ENCODE results near the gene ETDC. TPM values are rescaled to one million over a fixed set of nuclear protein-coding genes. Genes with fewer than 3 reads are reported as not detected.

The ETDC gene
- total and polyA plus RNA-seq, 12 donors = not detected

- intact Hi-C loops (cut with DNase I) = no loop called here
These were observed 6.9 kb upstream of the ETDC start for GRCh38 chrX:135302269-135302873.

GRCh38 chrX:135304741-135305140 is 4.5 kb upstream of the ETDC start:
- TF ChIP-seq CTCF (IDR thresholded peaks at IDR 0.05) = no peak
- Histone ChIP-seq H3K27ac (no peak overlapping the region), H3K4me3 (no peak overlapping the region), H3K27me3 (no peaks in the 10 kb centered on the region), H3K4me1 (no peaks in the 10 kb centered on the region), H3K9me3 (no peaks in the 10 kb centered on the region), H3K36me3 (no peaks in the 10 kb centered on the region)
- intact Hi-C loops (cut with DNase I) = no loop called here
- ATAC-seq = no peak
- DNase-seq = no peak
- WGBS, 2 donors = 90 to 92% methylated on average over 2 of the region's 2 CpGs

More at GRCh38 chrX:135302269-135302873, 6.9 kb upstream of the ETDC start:
- Histone ChIP-seq H3K9me3 (no peaks in the 10 kb centered on the region), H3K4me1 (no peaks in the 10 kb centered on the region), H3K27me3 (no peaks in the 10 kb centered on the region), H3K36me3 (no peaks in the 10 kb centered on the region), H3K4me3 (no peak overlapping the region), H3K27ac (no peak overlapping the region)
- ATAC-seq = no peak
- no peak for TF ChIP-seq CTCF (IDR thresholded peaks at IDR 0.05)
- 70% methylated on average over 5 of the region's 5 CpGs for WGBS, 2 donors
- no peak for DNase-seq

- no peaks in the 10 kb centered on the region for H3K27me3 ChIP-seq
- no peak for ATAC-seq
- H3K4me1 ChIP-seq = no peaks in the 10 kb centered on the region
- H3K27ac ChIP-seq = no peak overlapping the region
- intact Hi-C loops (cut with DNase I) = no loop called here
- H3K9me3 ChIP-seq = peaks cover 0 to 5% (median 0%) of the 10 kb centered on the region in 11 donors
- DNase-seq = no peak
- no peak overlapping the region for H3K4me3 ChIP-seq
- no peak for TF ChIP-seq CTCF (IDR thresholded peaks at IDR 0.05)
- 81 to 87% methylated on average over 3 of the region's 3 CpGs for WGBS, 2 donors
- H3K36me3 ChIP-seq = no peaks in the 10 kb centered on the region
These were observed 2.1 kb upstream of the ETDC start for GRCh38 chrX:135307171-135307570.

- DNase-seq (no peak), ATAC-seq (no peak)
- Histone ChIP-seq H3K27ac (no peak overlapping the region), H3K27me3 (no peaks in the 10 kb centered on the region), H3K4me1 (no peaks in the 10 kb centered on the region), H3K36me3 (no peaks in the 10 kb centered on the region), H3K9me3 (peaks cover 0 to 14% (median 0%) of the 10 kb centered on the region in 11 donors), H3K4me3 (no peak overlapping the region)
- WGBS, 2 donors = 5 to 46% methylated on average over 1 of the region's 1 CpG
- TF ChIP-seq CTCF (IDR thresholded peaks at IDR 0.05) = no peak
- intact Hi-C loops (cut with DNase I) = no loop called here
These were observed 880 bp upstream of the ETDC start for GRCh38 chrX:135308345-135308855.

All from heart right ventricle (tissue), 16 donors.